HG02870 (cell line): ENCODE data around the gene COPG2.

ENCODE experiments used
- ATAC-seq: cut with Tn5 transposase; IDR thresholded peaks from one replicate; pipeline ENCODE4 v1.9.1; 2021; ENCODE audit warnings: mild to moderate bottlenecking, moderate library complexity; ENCODE audit not compliant: unreplicated experiment

Gene COPG2

GRCh38 chr7:130500910-130501309, 167.6 kb downstream of the COPG2 start:
- no peak for ATAC-seq

GRCh38 chr7:130500463-130500862, 168.1 kb downstream of the COPG2 start:
- no peak for ATAC-seq

GRCh38 chr7:130494431-130494858, 174.1 kb downstream of the COPG2 start:
- no peak for ATAC-seq

GRCh38 chr7:130493275-130493873, 175.2 kb downstream of the COPG2 start:
- ATAC-seq: no peak

- ATAC-seq: no peak
These were observed 175.8 kb downstream of the COPG2 start for GRCh38 chr7:130492523-130493274.

GRCh38 chr7:130491841-130492522, 176.6 kb downstream of the COPG2 start, which contains the start of gene MEST:
Gene MEST (plus strand): TSS chr7:130492085. CDS start chr7:130492314, 229 bp downstream.
- ATAC-seq: no peak

- ATAC-seq: no peak
These were observed 177.4 kb downstream of the COPG2 start for GRCh38 chr7:130490888-130491804.

- no peak for ATAC-seq
These were observed 178.2 kb downstream of the COPG2 start for GRCh38 chr7:130490311-130490791.

GRCh38 chr7:130489140-130489983, 179.2 kb downstream of the COPG2 start:
- no peak for ATAC-seq

GRCh38 chr7:130488392-130489139, 180.0 kb downstream of the COPG2 start:
- ATAC-seq: no peak

GRCh38 chr7:130486954-130487436, 181.6 kb downstream of the COPG2 start:
- ATAC-seq: no peak

GRCh38 chr7:130486114-130486953, 182.2 kb downstream of the COPG2 start:
- ATAC-seq: no peak

- ATAC-seq: no peak
These were observed 182.8 kb downstream of the COPG2 start for GRCh38 chr7:130485734-130486113.

- ATAC-seq: no peak
These were observed 185.5 kb downstream of the COPG2 start for GRCh38 chr7:130483031-130483430.

GRCh38 chr7:130481898-130482297, 186.7 kb downstream of the COPG2 start:
- ATAC-seq: no peak

GRCh38 chr7:130479716-130480400, 188.7 kb downstream of the COPG2 start:
- no peak for ATAC-seq

- no peak for ATAC-seq
These were observed 189.6 kb downstream of the COPG2 start for GRCh38 chr7:130478991-130479390.
